Measurements from ENCODE around the gene HEPACAM. TPM values are rescaled to one million over a fixed set of nuclear protein-coding genes. Genes with fewer than 3 reads are reported as not detected.

HEPACAM gene
- not detected in 2 replicates for total RNA-seq

DNA sequence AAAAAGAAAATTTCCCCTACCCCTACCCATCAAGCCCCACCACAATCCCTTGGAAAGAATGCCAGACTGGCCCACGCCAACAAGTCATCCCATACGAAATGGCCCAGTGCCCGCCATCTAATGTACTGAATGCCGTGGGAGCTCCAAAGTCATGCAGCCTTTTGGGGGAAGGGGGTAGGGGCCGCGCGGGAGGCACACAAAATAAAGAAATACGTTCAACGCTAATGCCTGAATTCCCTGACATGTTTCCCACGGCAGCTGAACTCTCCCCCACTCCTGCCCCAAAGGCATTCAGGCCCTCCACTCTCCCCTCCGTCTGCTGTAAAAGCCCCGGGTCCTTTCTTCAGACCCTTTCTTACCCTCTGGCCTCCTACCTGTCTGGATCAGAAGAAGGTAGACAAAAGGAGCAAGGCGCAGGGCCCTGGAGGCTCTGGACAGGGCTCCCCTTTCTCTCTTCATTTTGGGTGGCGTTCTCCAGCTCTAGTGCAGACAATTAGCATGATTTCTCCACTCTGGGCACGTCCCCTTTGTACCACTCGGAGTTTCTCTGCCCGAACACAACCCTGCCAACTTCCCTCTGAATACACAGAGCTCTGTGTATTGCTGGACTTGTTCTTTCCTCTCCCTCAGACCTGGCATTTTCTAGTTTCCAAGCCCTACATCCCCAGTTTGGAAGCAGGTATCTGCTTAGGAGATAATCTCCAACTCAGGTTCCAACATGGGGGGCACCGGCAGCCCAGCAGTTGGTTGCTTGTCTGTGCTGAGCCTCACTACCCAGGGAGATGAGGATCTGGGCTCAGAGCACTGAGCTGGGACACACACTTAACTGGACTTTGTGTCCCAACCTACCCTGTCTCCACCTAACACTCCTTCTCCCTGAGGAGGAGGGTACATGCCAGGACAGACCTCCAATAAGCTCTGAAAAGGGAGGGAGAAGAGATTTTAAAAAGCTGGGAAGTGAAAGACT is at the start of gene HEPACAM:
HEPACAM (minus strand) TSS at position 500 of the 967 bp plus-strand sequence; CDS start at position 459, 41 bp downstream.

DNA sequence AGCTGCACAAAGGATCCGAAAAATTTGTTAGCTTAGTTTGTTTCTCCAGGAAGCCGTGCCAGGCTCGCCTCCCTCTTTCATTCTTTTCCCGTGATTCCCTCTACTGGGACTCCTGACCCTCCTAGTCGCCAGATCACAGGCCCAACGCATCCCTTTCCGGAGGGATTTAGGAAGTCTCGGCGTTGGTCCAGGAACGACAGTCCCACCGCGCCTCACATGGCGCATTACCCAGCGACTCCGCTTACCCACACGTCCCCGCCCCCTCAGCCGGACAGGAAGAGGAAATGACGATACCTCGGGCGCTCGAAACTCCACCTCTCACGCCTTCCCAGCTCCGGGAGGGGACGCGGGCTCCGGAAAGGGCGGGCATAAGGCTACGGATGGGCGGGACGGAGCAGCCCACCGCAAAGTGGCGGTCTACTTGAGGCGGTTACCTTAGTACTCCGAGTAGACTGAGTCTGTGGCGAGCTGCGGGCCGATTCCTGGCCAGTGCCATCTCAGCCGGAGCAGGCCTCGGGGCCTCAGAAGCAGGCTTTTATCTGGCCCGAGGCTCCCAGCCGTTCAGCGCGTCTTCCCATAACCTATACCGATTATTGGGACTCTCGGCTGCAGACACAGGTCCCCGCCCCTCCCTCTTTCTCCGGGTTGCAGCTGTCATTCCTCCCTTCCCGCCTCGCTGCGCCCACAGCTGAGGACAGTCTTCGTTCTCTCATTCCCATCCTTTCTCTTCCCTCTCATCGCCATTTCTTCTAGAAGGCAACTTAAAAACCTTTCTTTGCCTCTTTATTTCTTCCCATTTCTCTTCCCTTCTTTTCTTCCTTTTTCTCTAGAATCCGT is 18.1 kb upstream of the HEPACAM start, which contains the start of gene CCDC15:
CCDC15 (plus strand) TSS at position 450 of the 837 bp plus-strand sequence. CDS start 531 bp downstream, outside the sequence.

GRCh38 chr11:124918950-124919349 is 16.9 kb downstream of the HEPACAM start, which contains the start of gene HEPN1:
TSS of gene HEPN1 (plus strand) at chr11:124919250.

GRCh38 chr11:124897674-124898262 is 38.1 kb downstream of the HEPACAM start, which contains the start of gene ROBO4:
TSS of gene ROBO4 (minus strand) at chr11:124897865. CDS start at chr11:124897795, 70 bp downstream.

Other genes with a start within 250 kb of the HEPACAM start
- 0.28 and 0.77 TPM in 2 replicates for gene NRGN, start 196.1 kb downstream of the HEPACAM start, total RNA-seq
- gene VSIG2, start 183.8 kb downstream of the HEPACAM start, total RNA-seq: not detected in 2 replicates
- gene ESAM, start 173.8 kb downstream of the HEPACAM start, total RNA-seq: 2.5 and 7.1 TPM in 2 replicates
- gene MSANTD2, start 135.6 kb downstream of the HEPACAM start, total RNA-seq: 8.5 and 8.8 TPM in 2 replicates
- gene ROBO3, start 70.6 kb downstream of the HEPACAM start, total RNA-seq: 6.1 and 6.2 TPM in 2 replicates
- 1.1 and 6.9 TPM in 2 replicates for gene ROBO4, start 38.2 kb downstream of the HEPACAM start, total RNA-seq
- not detected in 2 replicates for gene HEPN1, start 16.8 kb downstream of the HEPACAM start, total RNA-seq
- 0.85 and 3.6 TPM in 2 replicates for gene CCDC15, start 18.2 kb upstream of the HEPACAM start, total RNA-seq
- gene SLC37A2, start 127.3 kb upstream of the HEPACAM start, total RNA-seq: 0.56 and 1.3 TPM in 2 replicates
- 23.7 and 30.9 TPM in 2 replicates for gene TMEM218, start 175.6 kb upstream of the HEPACAM start, total RNA-seq
- gene PKNOX2, start 228.7 kb upstream of the HEPACAM start, total RNA-seq: 0.38 and 3.1 TPM in 2 replicates